Body of pancreas (tissue), 4 donors: Measurements from ENCODE around the gene CLEC4G.

Experiments
- CTCF ChIP-seq, 7 experiments: fragments of 450-650 bp in 4 of 7; fragments of 200-600 bp in 3 of 7; sonication (generic) in 3 of 7; IDR thresholded peaks; one replicate each; pipeline ENCODE4 v1.5.1; 2016 to 2019; ENCODE audit warnings: antibody characterized with exemption in 7 of 7
- POLR2A ChIP-seq, 3 donors: fragments of 450-650 bp; IDR thresholded peaks; one replicate each; pipeline ENCODE4 v1.6.1; 2016; ENCODE audit warnings: antibody characterized with exemption in 3 of 3, mild to moderate bottlenecking in 2 of 3

GRCh38 chr19:7709932-7710460, 21.9 kb downstream of the CLEC4G start:
- TF ChIP-seq CTCF (IDR thresholded peaks at IDR 0.05) (no peak), POLR2A (IDR thresholded peaks at IDR 0.05) (no peak)
